Measurements from ENCODE around the gene RPS6KB2. TPM values are rescaled to one million over a fixed set of nuclear protein-coding genes. Genes with fewer than 3 reads are reported as not detected.
A peak's percentile ranks its signal among the peaks of the same experiment; 100 is the strongest.

The RPS6KB2 gene
- total and polyA plus RNA-seq, 7 donors: 27.1 to 70.2 (median 55.9) TPM

GRCh38 chr11:67437809-67438157 lies 9.5 kb downstream of the RPS6KB2 start:
- H3K4me1 ChIP-seq: peaks cover 0 to 38% (median 26%) of the 10 kb centered on the region in 4 donors
- H3K27ac ChIP-seq: no peak overlapping the region
- DNase-seq: no peak
- intact Hi-C loops (cut with DNase I): no loop called here
- H3K4me3 ChIP-seq: no peak overlapping the region
- no peaks in the 10 kb centered on the region for H3K9me3 ChIP-seq
- H3K36me3 ChIP-seq: peaks cover 8 to 83% (median 44%) of the 10 kb centered on the region in 4 donors
- no peaks in the 10 kb centered on the region for H3K27me3 ChIP-seq
- TF ChIP-seq POLR2A (IDR thresholded peaks at IDR 0.05) (no peak), CTCF (IDR thresholded peaks at IDR 0.05) (no peak), EP300 (IDR thresholded peaks at IDR 0.05) (no peak), POLR2AphosphoS5 (IDR thresholded peaks at IDR 0.05) (no peak)
- 48 to 70% methylated on average over 3 of the region's 3 CpGs for WGBS, 2 donors

GRCh38 chr11:67438158-67438902 lies 10.0 kb downstream of the RPS6KB2 start:
- WGBS, 2 donors: 76 to 80% methylated on average over 41 of the region's 41 CpGs
- intact Hi-C loops (cut with DNase I): no loop called here
- H3K27me3 ChIP-seq: no peaks in the 10 kb centered on the region
- H3K27ac ChIP-seq: peak overlapping the region in 3 of 4 donors; percentile 32 to 53 (median 44)
- H3K4me3 ChIP-seq: no peak overlapping the region
- H3K36me3 ChIP-seq: peaks cover 3 to 77% (median 38%) of the 10 kb centered on the region in 4 donors
- TF ChIP-seq EP300 (IDR thresholded peaks at IDR 0.05) (no peak), POLR2AphosphoS5 (IDR thresholded peaks at IDR 0.05) (no peak), CTCF (IDR thresholded peaks at IDR 0.05) (no peak), POLR2A (IDR thresholded peaks at IDR 0.05) (no peak)
- H3K4me1 ChIP-seq: peaks cover 0 to 41% (median 27%) of the 10 kb centered on the region in 4 donors
- no peak for DNase-seq
- no peaks in the 10 kb centered on the region for H3K9me3 ChIP-seq

- no peak for TF ChIP-seq EP300 (IDR thresholded peaks at IDR 0.05)
- TF ChIP-seq POLR2AphosphoS5 (IDR thresholded peaks at IDR 0.05): no peak
- no peak for TF ChIP-seq CTCF (IDR thresholded peaks at IDR 0.05)
- TF ChIP-seq POLR2A (IDR thresholded peaks at IDR 0.05): no peak
These were observed 11.3 kb downstream of the RPS6KB2 start for GRCh38 chr11:67439321-67440228.

GRCh38 chr11:67440229-67441097 lies 12.2 kb downstream of the RPS6KB2 start:
- Histone ChIP-seq H3K27ac (peak overlapping the region; percentile 32 to 53 (median 45)), H3K4me3 (no peak overlapping the region), H3K27me3 (no peaks in the 10 kb centered on the region), H3K4me1 (peaks cover 0 to 48% (median 30%) of the 10 kb centered on the region in 4 donors), H3K9me3 (no peaks in the 10 kb centered on the region), H3K36me3 (peaks cover 0 to 56% (median 20%) of the 10 kb centered on the region in 4 donors)
- intact Hi-C loops (cut with DNase I): no loop called here
- no peak for DNase-seq
- WGBS, 2 donors: 71 to 80% methylated on average over 17 of the region's 17 CpGs
- TF ChIP-seq POLR2A (IDR thresholded peaks at IDR 0.05) (no peak), CTCF (IDR thresholded peaks at IDR 0.05) (no peak), EP300 (IDR thresholded peaks at IDR 0.05) (no peak), POLR2AphosphoS5 (IDR thresholded peaks at IDR 0.05) (no peak)

More at GRCh38 chr11:67439321-67440228, 11.3 kb downstream of the RPS6KB2 start:
- intact Hi-C loops (cut with DNase I): no loop called here
- Histone ChIP-seq H3K4me1 (peaks cover 0 to 48% (median 31%) of the 10 kb centered on the region in 4 donors), H3K27me3 (no peaks in the 10 kb centered on the region), H3K4me3 (no peak overlapping the region), H3K9me3 (no peaks in the 10 kb centered on the region), H3K36me3 (peaks cover 0 to 65% (median 27%) of the 10 kb centered on the region in 4 donors), H3K27ac (peak overlapping the region; percentile 32 to 53 (median 45))
- no peak for DNase-seq
- WGBS, 2 donors: 74 to 75% methylated on average over 31 of the region's 31 CpGs
